ENCODE results near the gene NMT2.
A peak's percentile ranks its signal among the peaks of the same experiment; 100 is the strongest.

The NMT2 gene

DNA sequence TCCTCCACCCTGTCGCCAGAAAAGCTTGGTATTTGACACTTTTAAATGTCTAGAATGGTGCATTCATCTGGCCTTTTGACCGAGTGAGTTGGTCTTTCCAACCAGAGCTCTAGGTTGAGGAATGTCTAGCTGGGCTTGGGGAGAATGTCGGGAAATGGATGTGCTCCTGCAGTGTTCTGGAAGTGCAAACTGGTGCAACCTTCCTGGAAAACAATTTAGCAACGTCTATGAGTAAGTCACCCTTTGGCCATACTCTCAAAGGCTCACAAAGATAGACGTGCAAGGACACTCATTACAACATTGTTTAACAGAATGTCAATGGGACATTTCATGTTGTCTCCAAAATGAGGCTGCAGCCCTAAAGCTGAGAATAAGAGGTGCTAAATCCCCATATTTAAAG lies 12.2 kb upstream of the NMT2 start:
- DNase-seq: no peak

DNA sequence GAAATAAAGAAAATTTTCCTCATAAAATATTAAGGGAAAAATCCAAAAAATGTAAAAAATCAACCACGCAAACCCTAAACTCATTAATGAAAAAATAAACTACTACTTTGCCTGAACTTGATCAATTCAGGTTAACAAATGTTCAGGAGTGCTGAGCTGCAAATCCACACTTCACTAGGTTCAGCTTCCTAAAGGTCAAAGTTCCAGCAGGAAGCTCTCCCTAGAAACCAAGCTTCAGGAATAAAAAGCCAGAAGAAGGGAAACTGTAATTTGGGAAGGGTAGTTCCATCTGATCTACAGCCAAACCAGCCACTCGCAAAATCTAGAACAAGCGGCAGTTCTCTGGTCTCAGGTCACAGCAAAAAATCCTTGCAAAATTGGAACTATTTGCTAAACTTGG lies 7.8 kb upstream of the NMT2 start:
- DNase-seq: no peak

- DNase-seq: no peak
Measured at GRCh38 chr10:15175587-15175986, 7.1 kb upstream of the NMT2 start.

DNA sequence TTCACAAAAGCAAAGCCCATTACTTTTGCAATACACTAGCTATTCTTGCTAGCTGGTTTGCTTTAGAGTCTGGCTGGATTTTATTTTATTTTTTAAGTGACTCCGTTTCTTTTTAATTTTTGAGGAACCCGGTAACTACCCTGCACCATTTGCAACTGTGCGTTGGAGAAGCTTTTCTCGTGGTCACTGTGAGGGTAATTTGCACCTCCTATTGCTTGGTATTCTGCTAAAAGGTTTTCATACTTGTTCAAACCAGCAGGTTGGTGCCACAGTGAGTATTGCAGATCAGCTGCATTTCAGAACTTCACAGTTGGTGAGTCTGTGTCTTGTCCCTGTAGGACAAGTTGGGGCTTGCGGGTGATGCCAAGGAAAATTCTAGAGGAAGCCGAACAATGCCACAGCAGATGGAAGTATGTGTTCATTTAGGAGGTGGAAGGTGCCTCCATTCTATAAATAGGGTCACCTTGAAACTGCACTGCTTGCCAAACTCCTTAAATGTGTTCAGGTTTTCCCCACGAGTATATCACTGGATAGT lies 3.9 kb upstream of the NMT2 start:
- DNase-seq: no peak

- DNase-seq: peak; percentile 45
Measured at GRCh38 chr10:15169555-15170401, 1.3 kb upstream of the NMT2 start.

DNA sequence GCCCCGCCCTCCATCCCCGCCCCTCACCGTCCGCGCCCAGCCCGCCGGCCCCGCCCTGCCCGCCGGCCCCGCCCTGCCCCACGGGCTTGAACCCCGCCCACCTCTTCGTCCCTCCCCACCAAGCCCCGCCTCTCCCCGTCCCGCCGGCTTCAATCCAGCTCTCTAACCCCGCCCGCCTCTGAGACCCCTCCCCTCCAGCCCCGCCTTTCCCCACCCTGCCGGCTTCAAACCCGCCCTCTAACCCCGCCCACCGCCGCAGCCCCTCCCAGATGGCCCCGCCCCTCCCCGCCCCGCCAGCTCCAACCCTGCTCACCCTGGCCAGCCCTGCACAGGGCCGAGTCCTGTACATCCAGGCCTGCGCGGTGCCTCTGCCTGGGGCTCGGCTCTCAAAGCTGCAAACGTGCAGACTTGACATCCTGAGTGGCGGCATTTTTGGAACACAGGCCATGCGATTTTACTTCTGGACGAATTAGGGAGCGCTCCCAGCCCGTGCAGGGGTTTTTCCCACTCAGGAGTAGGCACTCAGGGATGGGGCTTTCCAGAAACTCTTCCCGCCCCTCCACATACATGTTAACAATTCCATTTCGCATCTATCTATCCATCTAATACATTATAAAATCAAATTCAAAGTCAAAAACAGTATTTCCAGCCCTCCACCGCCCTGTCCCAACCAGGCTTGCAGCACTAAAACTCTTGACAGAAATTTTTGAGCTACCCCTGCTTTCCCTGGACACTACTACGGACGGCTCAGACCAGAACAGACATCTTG lies 477 bp upstream of the NMT2 start:
- peak; percentile 93 for DNase-seq

DNA sequence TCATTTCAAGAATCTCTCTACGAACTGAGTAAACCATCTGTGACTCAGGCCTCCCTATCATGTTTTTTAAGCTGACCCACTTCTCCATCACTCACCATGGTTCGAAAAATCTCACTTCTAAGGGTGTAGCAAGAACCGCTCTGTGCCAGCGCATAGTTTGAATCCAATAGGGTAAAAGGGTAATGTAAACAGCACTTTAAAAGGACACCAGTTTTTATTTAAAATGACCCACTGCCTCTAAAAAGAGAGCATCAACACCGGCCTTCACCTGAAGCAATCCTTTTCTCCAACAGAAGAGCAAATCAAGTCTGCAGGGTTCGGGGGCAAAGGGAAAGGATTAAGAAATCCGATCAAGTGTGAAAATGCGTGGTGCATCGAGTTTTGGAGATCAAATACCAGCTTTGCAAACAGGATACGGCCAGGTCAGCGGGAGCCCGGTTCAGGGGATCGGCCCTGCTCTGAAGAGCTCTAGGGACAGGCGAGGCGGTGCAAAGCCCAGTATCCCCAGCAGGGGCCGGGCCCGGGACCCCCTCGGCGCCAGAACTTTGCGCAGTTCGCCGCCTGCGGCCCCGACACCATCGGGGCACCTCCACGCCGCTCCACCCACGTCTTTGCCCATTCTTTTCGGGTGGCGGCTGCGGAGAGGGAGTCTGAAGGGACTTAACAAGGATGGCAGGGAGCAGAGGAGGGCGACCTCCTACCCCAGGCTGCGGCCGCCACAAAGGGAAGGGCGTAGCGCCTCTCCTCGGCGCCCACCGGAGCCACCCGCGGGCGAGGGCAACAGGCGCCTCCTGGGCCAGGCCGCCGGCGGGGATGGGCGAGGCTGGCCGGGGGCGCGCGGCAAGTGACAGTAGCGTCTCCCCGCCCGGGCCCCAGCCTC lies 842 bp downstream of the NMT2 start:
- peak; percentile 61 for DNase-seq

- DNase-seq: no peak
Measured at GRCh38 chr10:15166325-15166724, 2.2 kb downstream of the NMT2 start.

DNA sequence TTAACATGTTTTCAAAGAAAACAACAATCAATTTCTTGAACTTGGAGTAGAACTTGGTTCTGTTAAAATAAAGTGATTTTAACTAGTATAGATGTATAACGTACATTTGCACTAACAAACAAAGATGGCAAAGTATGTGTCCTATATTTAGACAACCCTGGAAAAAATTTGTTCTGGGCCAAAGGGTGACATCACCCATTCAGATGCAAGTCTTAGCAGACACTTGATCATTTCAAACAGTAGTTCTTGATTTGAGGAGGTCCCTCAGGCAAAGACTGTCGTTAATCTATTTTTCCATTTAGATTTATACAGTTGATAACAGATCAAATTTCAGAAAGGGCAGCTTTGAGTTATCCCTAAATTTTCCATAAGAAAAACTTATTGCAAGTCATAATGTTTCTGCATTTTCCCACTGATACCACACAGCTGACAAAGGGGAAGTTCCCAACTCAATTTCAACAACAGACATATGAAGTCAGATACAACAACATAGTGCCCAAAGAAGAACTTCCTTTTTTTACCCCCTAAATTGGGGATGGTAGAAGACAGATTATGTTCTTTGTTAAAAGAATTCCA lies 5.2 kb downstream of the NMT2 start:
- DNase-seq: no peak

DNA sequence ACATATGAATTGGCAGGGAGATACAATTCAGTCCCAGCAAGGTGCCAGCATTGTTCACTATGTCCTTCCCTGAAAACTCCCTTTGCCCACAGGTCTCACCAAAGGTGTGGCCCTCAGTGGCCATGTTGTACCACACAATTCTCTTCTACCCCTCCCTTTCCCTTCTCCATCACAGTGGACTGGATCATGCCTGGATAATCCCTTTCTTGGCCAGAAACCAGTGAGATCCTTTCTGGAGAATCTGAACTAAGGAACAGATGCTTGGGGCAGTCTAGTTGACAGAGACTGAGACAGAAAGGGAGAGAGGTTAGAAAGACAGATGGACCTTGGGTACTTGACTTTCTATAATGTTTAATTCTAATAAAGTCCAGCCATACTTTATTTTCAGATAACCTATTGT lies 9.5 kb downstream of the NMT2 start:
- no peak for DNase-seq

DNA sequence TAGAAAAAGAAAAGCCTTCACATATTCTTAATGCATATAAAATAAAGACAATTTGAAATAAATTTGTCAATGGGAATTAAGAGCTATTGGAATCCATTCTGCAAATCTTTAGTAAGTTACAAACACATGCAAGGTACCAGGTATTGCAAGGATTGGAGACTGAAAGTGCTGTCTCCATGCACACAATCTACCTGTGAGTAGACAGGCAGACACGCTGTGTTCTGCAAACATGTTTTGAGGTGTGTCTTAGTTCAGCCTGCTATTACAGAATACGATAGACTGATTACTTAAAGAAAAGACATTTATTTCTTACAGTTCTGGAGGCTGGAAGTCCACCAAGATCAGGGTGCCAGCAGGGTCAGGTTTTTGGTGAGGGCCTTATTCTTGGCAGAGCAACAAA lies 10.0 kb downstream of the NMT2 start:
- no peak for DNase-seq

DNA sequence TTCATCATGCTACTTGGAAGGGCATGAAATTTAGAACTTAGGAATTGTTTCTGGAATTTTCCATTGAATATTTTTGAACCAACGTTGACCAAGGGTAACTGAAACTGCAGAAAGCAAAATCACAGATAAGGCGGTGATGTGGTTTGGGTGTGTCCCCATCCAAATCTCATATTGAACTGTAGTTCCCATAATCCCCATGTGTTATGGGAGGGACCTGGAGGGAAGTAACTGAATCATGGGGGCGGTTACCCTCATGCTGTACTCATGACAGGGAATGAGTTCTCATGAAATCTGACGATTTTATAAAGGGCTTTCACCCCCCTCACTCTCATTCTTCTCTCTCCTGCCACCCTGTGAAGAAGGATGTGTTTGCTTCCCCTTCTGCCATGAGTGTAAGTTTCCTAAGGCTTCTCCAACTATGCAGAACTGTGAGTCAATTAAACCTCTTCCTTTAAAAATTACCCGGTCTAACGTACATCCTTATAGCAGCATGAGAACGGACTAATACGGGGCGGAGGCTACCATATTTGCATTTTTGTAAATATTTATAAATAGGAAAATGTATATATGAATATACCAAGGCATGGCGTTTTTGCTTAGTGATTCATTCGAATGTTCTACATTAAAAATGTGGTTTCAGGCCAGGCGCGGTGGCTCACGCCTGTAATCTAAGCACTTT lies 12.4 kb downstream of the NMT2 start:
- DNase-seq: no peak

GRCh38 chr10:15152556-15152955 lies 15.9 kb downstream of the NMT2 start:
- no peak for DNase-seq

DNA sequence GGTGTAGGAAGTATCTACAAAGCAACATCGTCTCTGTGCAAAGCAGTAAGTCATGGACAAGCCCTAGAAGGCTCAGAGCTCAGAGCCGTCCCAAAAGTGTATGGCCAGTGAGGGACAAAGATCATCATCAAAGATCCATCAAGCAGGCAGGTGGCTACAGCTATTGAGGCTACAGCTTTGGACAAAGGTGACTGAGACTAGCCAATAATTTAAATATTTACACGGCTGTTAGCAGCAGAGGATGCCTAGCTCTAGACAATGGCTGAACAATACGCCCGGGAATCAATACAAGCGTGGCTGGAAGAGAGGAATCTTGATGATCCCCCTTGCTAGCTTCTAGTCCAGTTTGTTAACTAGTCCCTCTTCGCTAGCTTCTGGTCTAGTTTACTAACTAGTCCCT lies 17.9 kb downstream of the NMT2 start:
- DNase-seq: no peak

GRCh38 chr10:15149042-15149771 lies 19.3 kb downstream of the NMT2 start:
- no peak for DNase-seq

- DNase-seq: no peak
Measured at GRCh38 chr10:15147594-15148392, 20.7 kb downstream of the NMT2 start.

- DNase-seq: no peak
Measured at GRCh38 chr10:15146366-15146765, 22.1 kb downstream of the NMT2 start.

DNA sequence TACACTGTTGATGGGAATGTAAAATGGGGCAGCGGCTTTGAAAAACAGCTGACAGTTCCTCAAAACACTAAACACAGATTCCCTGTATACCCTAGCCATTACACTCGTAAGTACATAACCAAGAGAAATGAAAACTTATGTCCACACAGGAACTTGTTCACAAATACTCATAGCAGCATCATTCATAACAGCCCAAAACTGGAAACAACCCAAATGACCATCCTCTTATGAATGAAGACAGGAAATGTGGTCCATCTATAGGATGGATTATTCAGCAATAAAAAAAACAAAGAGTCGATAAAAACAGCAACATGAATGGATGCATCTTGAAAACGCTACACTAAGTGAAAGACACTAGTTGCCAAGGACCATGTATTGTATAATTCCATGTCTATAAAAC lies 23.7 kb downstream of the NMT2 start:
- no peak for DNase-seq

DNA sequence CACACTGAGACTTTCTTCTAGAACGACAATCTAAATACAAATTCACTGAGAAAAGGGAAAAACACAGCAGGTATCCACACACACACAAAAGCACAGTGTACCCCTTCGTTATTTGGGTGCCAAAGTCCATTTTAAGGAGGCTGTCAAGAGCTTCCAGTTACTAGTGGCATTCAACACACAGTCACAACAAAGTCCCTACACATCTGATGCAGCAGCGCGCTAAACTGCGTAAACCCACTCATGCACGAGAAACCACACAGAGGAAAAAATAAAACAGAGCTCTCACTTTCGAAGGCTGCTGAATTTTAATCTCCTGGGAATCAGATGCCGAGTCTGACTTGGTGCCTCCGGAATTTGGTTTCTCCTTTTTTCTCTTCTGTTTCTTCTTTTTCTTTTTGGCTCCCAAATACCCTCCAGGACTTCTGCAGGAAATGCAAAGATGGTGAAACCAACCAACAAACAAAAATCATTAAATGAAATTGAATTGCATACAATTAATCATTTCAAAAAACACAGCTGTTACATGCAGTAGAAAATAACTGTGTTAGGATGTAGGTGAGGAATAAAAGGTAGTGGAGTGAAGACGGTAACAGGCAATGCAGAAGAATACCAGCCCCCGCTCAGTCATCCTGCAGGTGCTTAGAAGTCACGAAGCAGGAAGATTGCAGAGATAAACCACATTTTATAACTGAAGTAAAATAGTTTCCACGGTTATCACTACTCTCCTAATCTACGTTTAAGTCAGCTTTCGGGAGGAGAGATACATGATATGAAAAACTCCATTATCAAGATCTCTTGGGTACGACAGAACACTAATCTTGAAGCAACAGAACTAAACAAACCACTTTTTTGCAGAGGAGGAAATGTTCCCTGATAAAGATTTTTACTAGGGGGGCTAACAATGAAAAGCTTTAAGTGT lies 27.1 kb downstream of the NMT2 start:
- DNase-seq: no peak
